Measurements from ENCODE around the gene PXDC1.

The PXDC1 gene

DNA sequence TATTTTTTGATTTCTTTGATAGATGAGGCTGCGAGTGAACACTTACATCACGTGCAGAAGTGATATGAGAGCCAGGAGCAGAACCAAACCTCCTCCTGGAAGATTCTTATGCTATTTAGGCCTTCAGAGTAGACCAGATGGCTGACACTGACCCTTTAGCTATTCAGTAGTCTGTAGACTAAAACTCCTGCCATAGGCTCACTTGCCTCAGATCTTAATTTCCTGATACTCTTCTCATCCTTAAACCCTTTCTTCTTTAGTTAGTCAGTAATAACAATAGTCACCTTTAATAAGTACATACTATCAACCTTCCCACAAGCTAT lies 45.2 kb upstream of the PXDC1 start:
- TF ChIP-seq, protein P1, sequence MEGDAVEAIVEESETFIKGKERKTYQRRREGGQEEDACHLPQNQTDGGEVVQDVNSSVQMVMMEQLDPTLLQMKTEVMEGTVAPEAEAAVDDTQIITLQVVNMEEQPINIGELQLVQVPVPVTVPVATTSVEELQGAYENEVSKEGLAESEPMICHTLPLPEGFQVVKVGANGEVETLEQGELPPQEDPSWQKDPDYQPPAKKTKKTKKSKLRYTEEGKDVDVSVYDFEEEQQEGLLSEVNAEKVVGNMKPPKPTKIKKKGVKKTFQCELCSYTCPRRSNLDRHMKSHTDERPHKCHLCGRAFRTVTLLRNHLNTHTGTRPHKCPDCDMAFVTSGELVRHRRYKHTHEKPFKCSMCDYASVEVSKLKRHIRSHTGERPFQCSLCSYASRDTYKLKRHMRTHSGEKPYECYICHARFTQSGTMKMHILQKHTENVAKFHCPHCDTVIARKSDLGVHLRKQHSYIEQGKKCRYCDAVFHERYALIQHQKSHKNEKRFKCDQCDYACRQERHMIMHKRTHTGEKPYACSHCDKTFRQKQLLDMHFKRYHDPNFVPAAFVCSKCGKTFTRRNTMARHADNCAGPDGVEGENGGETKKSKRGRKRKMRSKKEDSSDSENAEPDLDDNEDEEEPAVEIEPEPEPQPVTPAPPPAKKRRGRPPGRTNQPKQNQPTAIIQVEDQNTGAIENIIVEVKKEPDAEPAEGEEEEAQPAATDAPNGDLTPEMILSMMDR (IDR thresholded peaks at IDR 0.05; ENCODE audit: low read depth, low read length) = no peak
- H3K36me3 ChIP-seq = no peaks in the 10 kb centered on the region
- no peaks in the 10 kb centered on the region for H3K27me3 ChIP-seq
- H3K4me3 ChIP-seq (ENCODE audit: low read depth, low read length) = no peak overlapping the region
- no peak for DNase-seq
- H3K9me3 ChIP-seq = no peaks in the 10 kb centered on the region
- no peaks in the 10 kb centered on the region for H3K4me1 ChIP-seq

DNA sequence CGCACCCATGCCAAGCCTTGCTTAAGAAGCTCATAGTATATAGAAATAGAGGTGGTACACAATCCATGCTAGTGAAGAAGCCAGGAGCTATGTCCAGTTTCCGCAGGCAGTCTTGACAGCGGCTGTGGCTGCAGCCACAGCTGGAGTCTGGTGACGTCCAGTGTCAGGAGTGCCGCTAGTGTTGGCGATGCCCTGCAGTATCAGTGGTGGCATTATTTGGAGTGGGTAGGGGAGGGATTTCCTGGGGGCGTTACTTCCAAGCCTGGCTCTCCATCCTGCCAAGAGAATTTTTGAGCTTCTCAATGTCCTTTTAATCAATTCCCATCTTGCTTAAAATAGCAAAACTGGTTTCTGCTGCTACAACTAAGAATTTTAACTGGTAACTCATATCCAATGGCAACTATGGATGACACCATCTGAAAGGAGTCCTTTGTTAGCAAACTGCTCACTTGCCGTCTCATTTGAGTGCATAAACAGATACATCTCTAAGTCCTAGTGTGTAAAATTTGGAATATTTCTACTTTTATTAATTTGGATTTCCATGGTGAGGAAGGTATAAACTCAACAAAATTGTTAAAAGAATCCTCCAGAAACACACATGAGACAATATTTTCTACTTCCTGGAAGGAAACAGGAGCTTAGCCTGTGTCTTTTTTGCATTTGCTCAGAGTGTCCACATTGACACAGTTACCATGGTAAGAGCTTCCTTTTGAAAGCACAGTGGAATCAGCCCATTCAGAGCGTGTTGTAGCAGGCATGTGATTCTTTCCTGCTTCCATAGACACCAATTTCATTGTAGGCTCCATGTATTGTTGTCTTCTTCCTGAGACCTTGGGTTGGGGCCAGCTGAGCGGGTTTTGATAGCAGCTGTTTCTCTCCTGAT lies 44.6 kb upstream of the PXDC1 start:
- TF ChIP-seq, protein P1 (IDR thresholded peaks at IDR 0.05; ENCODE audit: low read depth, low read length) = no peak
- Histone ChIP-seq H3K4me3 (ENCODE audit: low read depth, low read length) (no peak overlapping the region), H3K4me1 (no peaks in the 10 kb centered on the region), H3K9me3 (no peaks in the 10 kb centered on the region), H3K27me3 (no peaks in the 10 kb centered on the region), H3K36me3 (no peaks in the 10 kb centered on the region)
- DNase-seq = no peak

DNA sequence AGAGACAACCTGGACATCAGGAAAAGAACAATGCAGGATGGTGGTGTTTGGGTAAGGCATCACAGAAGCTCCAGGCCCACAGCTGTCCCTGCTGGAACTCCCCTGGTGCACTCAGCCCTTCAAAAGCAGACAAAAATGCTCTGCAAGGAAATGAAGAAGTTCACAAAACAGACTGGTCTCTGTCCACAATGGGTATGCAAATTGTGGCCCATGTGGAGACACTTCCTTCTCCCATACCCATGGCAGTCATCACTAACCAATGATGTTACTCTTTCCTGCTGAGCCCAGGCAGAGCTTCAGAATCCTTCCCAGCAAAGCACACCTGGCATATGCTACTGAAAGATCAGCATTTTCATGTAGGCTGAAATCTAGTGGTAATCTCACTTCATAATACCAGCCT lies 42.6 kb upstream of the PXDC1 start:
- Histone ChIP-seq H3K36me3 (no peaks in the 10 kb centered on the region), H3K4me3 (ENCODE audit: low read depth, low read length) (no peak overlapping the region), H3K4me1 (no peaks in the 10 kb centered on the region), H3K27me3 (no peaks in the 10 kb centered on the region), H3K9me3 (no peaks in the 10 kb centered on the region)
- TF ChIP-seq, protein P1 (IDR thresholded peaks at IDR 0.05; ENCODE audit: low read depth, low read length) = no peak
- DNase-seq = no peak

- Histone ChIP-seq H3K36me3 (no peaks in the 10 kb centered on the region), H3K4me1 (no peaks in the 10 kb centered on the region), H3K27me3 (no peaks in the 10 kb centered on the region), H3K9me3 (no peaks in the 10 kb centered on the region), H3K4me3 (ENCODE audit: low read depth, low read length) (no peak overlapping the region)
- DNase-seq = no peak
- TF ChIP-seq, protein P1 (IDR thresholded peaks at IDR 0.05; ENCODE audit: low read depth, low read length) = no peak
Observed at GRCh38 chr6:3793545-3793944, 42.0 kb upstream of the PXDC1 start.

DNA sequence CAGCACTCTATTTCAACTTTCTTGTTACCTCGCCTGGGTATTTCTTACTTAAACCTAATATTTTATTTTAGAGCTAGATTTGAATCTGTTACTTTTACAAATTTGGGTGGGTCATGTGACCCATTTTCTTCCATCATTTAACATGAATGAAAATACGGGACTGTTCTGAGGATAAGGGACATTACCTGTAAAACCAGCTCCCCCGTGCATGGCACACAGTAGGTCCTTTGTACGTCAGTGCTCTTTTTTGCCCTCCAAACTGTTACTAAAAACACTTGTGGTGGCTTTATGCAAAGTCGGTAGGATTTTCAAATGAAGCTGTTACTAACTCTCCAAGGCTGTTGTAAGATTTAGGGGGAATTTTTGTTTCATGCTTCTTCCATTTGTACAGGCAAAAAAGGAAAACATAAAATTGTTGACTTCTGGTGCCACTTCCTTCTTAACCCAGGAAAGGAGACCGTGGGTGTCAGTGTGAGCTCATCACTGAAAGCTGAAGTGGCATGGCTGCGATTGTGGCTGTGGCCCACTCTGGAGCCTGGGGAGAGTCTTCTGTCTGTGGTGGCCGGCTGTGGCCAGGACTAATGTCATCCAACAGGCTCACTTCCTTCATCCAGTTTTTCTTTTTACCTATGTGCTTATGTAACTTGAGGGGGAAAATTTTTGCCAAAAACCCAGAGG lies 40.2 kb upstream of the PXDC1 start:
- Histone ChIP-seq H3K9me3 (no peaks in the 10 kb centered on the region), H3K36me3 (no peaks in the 10 kb centered on the region), H3K4me1 (no peaks in the 10 kb centered on the region), H3K4me3 (ENCODE audit: low read depth, low read length) (no peak overlapping the region), H3K27me3 (no peaks in the 10 kb centered on the region)
- DNase-seq = no peak
- TF ChIP-seq, protein P1 (IDR thresholded peaks at IDR 0.05; ENCODE audit: low read depth, low read length) = no peak

Data from BE2C (cell line).